ENCODE measurements around the gene TMTC4.

The TMTC4 gene

GRCh38 chr13:100667894-100668293 is 6.7 kb downstream of the TMTC4 start:
- no peak for TF ChIP-seq CTCF (IDR thresholded peaks at IDR 0.05; ENCODE audit: low read length, missing control alignments)
- H3K4me3 ChIP-seq (replicated peaks; ENCODE audit: low read depth, low read length), result no peak overlapping the region
- no peak for DNase-seq (ENCODE audit: low read depth)

DNA sequence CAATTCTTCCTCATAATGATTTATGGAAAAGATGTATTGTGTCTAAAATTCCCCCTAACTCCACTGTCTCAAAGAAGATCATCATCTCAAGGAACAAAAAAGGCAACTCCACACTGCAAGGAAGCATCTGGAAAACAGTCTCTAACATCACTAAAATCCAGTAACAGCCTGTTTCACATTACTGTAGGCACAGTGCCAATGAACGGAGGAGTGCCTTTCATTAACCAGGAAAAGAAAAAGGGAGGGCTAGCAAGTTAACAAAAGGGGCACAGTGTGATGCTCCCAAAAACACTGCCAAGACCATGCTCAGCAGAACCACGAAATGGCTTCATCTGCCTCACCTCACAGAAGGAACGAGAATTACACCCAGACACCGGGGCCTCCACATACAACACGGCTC is 8.5 kb downstream of the TMTC4 start:
- no peak for TF ChIP-seq CTCF (IDR thresholded peaks at IDR 0.05; ENCODE audit: low read length, missing control alignments)
- DNase-seq (ENCODE audit: low read depth), result peak; percentile 41
- H3K4me3 ChIP-seq (replicated peaks; ENCODE audit: low read depth, low read length), result no peak overlapping the region

DNA sequence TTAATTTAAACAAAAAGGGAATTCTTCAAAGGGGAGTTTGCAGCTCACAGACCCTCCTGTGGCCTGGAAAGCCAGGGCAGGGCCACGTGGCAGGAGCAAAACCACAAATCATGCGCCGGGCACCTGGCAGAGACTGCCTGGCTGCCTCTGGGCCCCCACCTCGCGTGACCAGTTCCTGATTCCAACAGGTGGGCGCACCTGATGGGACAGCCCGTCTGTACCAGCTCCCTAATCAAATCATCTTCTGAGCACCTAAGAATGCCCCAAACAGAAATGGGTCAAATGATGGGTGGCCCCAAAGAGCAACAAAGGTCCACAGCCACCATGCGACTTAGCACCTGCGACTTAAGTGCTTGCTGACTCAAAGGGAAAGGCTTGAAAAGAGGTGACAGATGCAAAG is 9.2 kb downstream of the TMTC4 start:
- no peak for TF ChIP-seq CTCF (IDR thresholded peaks at IDR 0.05; ENCODE audit: low read length, missing control alignments)
- H3K4me3 ChIP-seq (replicated peaks; ENCODE audit: low read depth, low read length), result no peak overlapping the region
- DNase-seq (ENCODE audit: low read depth), result no peak

DNA sequence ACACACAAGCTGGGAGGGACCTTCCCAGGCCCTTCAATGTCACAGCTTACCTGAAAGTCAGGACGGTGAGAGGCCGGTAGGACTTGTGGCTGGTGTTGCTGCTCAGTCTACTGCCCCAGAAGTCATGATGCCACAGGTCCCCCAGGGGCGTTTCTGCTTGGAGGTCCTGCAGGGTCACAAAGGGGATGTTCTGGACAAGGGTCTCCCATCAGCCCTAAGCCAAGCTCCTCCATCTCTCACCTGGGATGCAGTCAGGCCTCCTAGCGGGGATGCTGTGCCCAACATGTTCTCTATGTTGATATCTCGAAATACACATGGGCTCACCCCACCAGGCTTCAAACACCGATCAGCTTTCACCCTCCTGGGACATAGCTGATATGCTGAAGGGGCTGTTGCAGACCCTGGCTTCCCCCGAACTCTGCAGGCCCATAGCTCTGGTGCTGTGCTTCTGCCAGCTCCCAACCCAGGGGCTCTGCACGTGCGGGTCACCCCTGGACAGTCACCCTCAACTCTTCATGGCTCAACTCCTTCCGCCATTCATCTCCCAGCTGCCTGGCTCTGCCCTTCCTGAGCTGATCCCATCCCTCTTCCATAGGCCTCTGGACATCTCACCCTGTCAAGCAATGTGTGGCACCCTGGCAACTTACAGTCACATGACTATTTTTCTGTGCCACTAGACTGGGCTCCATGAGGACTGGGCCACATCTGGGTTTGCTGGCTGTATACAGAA is 10.3 kb downstream of the TMTC4 start:
- DNase-seq (ENCODE audit: low read depth), result no peak
- no peak overlapping the region for H3K4me3 ChIP-seq (replicated peaks; ENCODE audit: low read depth, low read length)
- TF ChIP-seq CTCF (IDR thresholded peaks at IDR 0.05; ENCODE audit: low read length, missing control alignments), result no peak

DNA sequence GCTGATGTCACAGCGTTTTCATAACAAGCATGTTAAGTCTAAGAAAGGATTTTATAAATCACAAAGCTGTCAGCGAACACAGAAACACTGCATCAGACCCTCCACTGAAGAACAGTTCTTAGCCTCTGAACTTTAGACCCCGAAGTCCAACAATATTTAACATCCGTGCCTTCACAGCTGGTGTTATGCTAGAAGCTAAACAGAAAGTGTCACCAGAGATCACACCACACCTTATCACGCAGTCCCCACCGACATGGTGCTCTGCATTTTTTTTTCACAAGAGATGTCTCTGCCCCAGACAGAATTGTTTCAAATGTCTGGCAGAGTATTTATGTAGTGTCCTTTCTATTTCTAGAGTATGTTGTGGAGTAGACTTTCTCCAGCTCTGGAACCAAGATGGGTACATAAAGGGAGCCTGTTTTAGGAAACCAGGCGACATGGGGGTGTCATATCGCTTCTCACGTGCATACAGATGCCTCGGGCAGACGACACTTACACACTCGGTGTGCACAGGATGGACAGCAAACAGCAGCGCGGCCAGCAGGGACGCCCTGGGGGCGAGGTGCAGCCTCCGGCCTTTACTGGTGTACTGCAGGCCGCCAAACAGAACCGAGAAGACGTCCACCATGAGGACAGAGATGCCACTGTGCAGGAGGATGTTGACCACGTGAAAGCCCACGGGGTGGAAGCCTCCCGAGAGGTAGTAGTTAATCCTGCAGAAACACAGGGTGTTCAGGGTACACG is 12.0 kb downstream of the TMTC4 start:
- DNase-seq (ENCODE audit: low read depth), result no peak
- no peak for TF ChIP-seq CTCF (IDR thresholded peaks at IDR 0.05; ENCODE audit: low read length, missing control alignments)
- H3K4me3 ChIP-seq (replicated peaks; ENCODE audit: low read depth, low read length), result no peak overlapping the region

- no peak overlapping the region for H3K4me3 ChIP-seq (replicated peaks; ENCODE audit: low read depth, low read length)
- no peak for TF ChIP-seq CTCF (IDR thresholded peaks at IDR 0.05; ENCODE audit: low read length, missing control alignments)
- no peak for DNase-seq (ENCODE audit: low read depth)
Observed at GRCh38 chr13:100660761-100661160, 13.8 kb downstream of the TMTC4 start.
